Hepatocyte (in vitro differentiated cells): Measurements from ENCODE around the gene ARRDC1. TPM values are rescaled to one million over a fixed set of nuclear protein-coding genes. Genes with fewer than 3 reads are reported as not detected.
A peak's percentile ranks its signal among the peaks of the same experiment; 100 is the strongest.

Experiments used
- DNase-seq: peaks from one replicate; pipeline ENCODE4 v3.0.0-alpha.2; 2016; ENCODE audit warnings: low spot score
- H2AFZ ChIP-seq: fragments of 200-600 bp; sonication (generic); 2 replicates; pipeline ENCODE4 v1.6.0; 2016; ENCODE audit warnings: antibody characterized with exemption, mild to moderate bottlenecking
- H3K27ac ChIP-seq: fragments of 200-600 bp; sonication (generic); 2 replicates; pipeline ENCODE4 v1.5.1; 2016; ENCODE audit warnings: mild to moderate bottlenecking
- H3K27me3 ChIP-seq: fragments of 200-600 bp; sonication (generic); 2 replicates; pipeline ENCODE4 v1.6.1; 2016
- H3K36me3 ChIP-seq: fragments of 200-600 bp; sonication (generic); replicated peaks from 2 replicates; pipeline ENCODE4 v1.5.1; 2016; ENCODE audit warnings: low read depth; ENCODE audit not compliant: insufficient read depth
- H3K4me1 ChIP-seq: fragments of 200-600 bp; sonication (generic); 2 replicates; pipeline ENCODE4 v1.5.1; 2016; ENCODE audit warnings: mild to moderate bottlenecking, moderate library complexity; ENCODE audit not compliant: insufficient read depth
- H3K4me2 ChIP-seq: fragments of 200-600 bp; sonication (generic); 2 replicates; pipeline ENCODE4 v1.6.0; 2016
- H3K4me3 ChIP-seq: fragments of 200-600 bp; sonication (generic); 2 replicates; pipeline ENCODE4 v1.5.1; 2016; ENCODE audit warnings: mild to moderate bottlenecking
- H3K79me2 ChIP-seq: fragments of 200-600 bp; sonication (generic); 2 replicates; pipeline ENCODE4 v1.6.0; 2017; ENCODE audit warnings: mild to moderate bottlenecking
- H3K9me2 ChIP-seq: fragments of 200-600 bp; sonication (generic); replicated peaks from 2 replicates; pipeline ENCODE4 v1.6.0; 2017; ENCODE audit warnings: mild to moderate bottlenecking; ENCODE audit not compliant: insufficient read depth
- H3K9me3 ChIP-seq: fragments of 200-600 bp; sonication (generic); 2 replicates; pipeline ENCODE4 v1.5.1; 2016; ENCODE audit warnings: low read depth, mild to moderate bottlenecking
- H4K20me1 ChIP-seq: fragments of 200-600 bp; sonication (generic); 2 replicates; pipeline ENCODE4 v1.6.0; 2016; ENCODE audit warnings: mild to moderate bottlenecking; ENCODE audit not compliant: insufficient read depth, poor library complexity, severe bottlenecking
- CTCF ChIP-seq: fragments of 200-600 bp; sonication (generic); IDR thresholded peaks from 2 replicates; pipeline ENCODE4 v1.5.1; 2016; ENCODE audit warnings: antibody characterized with exemption, mild to moderate bottlenecking; ENCODE audit not compliant: poor library complexity
- EZH2 ChIP-seq: fragments of 200-600 bp; sonication (generic); IDR thresholded peaks from 2 replicates; pipeline ENCODE4 v1.6.1; 2016; ENCODE audit warnings: antibody characterized with exemption, mild to moderate bottlenecking, borderline replicate concordance
- EZH2phosphoT487 ChIP-seq: fragments of 200-600 bp; sonication (generic); IDR thresholded peaks from one replicate; pipeline ENCODE4 v1.6.1; 2018; ENCODE audit warnings: antibody characterized with exemption, mild to moderate bottlenecking, low read depth, moderate library complexity; ENCODE audit not compliant: unreplicated experiment, severe bottlenecking
- whole genome bisulfite sequencing: methylation state at CpG from one replicate; pipeline ENCODE4 v1.1.6; 2016; ENCODE audit warnings: low lambda C conversion rate; ENCODE audit errors: missing lambda C conversion rate; 5-methylcytosine and 5-hydroxymethylcytosine counted together
- polyA plus RNA-seq: library from polyadenylated mRNA; unstranded; fragments of >200 nt; fragmentation: Nextera tagmentation; extraction: Ambion mirVana; gene quantifications from 2 replicates; pipeline ENCODE4 v1.2.1, GENCODE V29; 2016
- total RNA-seq: library from RNA; depleted of rRNA; stranded (reverse); fragments of >200 nt; gene quantifications from 2 replicates; pipeline ENCODE4 v1.2.3, GENCODE V29; 2014

The ARRDC1 gene
- total and polyA plus RNA-seq, 2 experiments from 2014 or later: 62.7 to 102 TPM

GRCh38 chr9:137575716-137576411, 29.6 kb upstream of the ARRDC1 start:
- H3K27me3 ChIP-seq: no peaks in the 10 kb centered on the region
- no peaks in the 10 kb centered on the region for H3K9me3 ChIP-seq
- DNase-seq: no peak
- no peak overlapping the region for H2AFZ ChIP-seq
- H3K4me2 ChIP-seq: no peak overlapping the region
- H3K9me2 ChIP-seq: no peaks in the 10 kb centered on the region
- peaks cover 15% of the 10 kb centered on the region for H3K4me1 ChIP-seq
- H4K20me1 ChIP-seq: no peaks in the 10 kb centered on the region
- TF ChIP-seq CTCF (no peak), EZH2 (no peak), EZH2phosphoT487 (no peak)
- WGBS: 95% methylated on average over 12 of the region's 12 CpGs
- H3K4me3 ChIP-seq: no peak overlapping the region
- H3K79me2 ChIP-seq: peaks cover 35% of the 10 kb centered on the region
- H3K36me3 ChIP-seq: no peaks in the 10 kb centered on the region
- no peak overlapping the region for H3K27ac ChIP-seq

- WGBS: 7% methylated on average over 53 of the region's 82 CpGs
These were observed 26.8 kb upstream of the ARRDC1 start, which contains the start of gene DPH7 for GRCh38 chr9:137578518-137579258. Gene DPH7 (minus strand): TSS chr9:137578925. CDS start chr9:137578777, 148 bp downstream.

GRCh38 chr9:137579259-137579604, 26.3 kb upstream of the ARRDC1 start:
- no peak for DNase-seq
- Histone ChIP-seq H3K79me2 (peaks cover 32% of the 10 kb centered on the region), H3K27ac (no peak overlapping the region), H3K4me1 (peaks cover 15% of the 10 kb centered on the region), H3K36me3 (no peaks in the 10 kb centered on the region), H2AFZ (peak overlapping the region; percentile 71), H4K20me1 (no peaks in the 10 kb centered on the region), H3K9me3 (no peaks in the 10 kb centered on the region), H3K27me3 (no peaks in the 10 kb centered on the region), H3K4me2 (peak overlapping the region; percentile 81), H3K9me2 (no peaks in the 10 kb centered on the region), H3K4me3 (no peak overlapping the region)
- TF ChIP-seq EZH2: no peak
- WGBS: 63% methylated on average over 19 of the region's 19 CpGs

More at GRCh38 chr9:137578518-137579258, 26.8 kb upstream of the ARRDC1 start, which contains the start of gene DPH7:
- peak within 1 kb of the TSS; percentile 81 for H3K4me2 ChIP-seq
- no peaks in the 10 kb centered on the region for H3K36me3 ChIP-seq
- H3K9me2 ChIP-seq: no peaks in the 10 kb centered on the region
- H3K4me1 ChIP-seq: peaks cover 15% of the 10 kb centered on the region
- H3K27me3 ChIP-seq: no peaks in the 10 kb centered on the region
- peak within 1 kb of the TSS; percentile 87 for H2AFZ ChIP-seq
- peak within 1 kb of the TSS; percentile 84 for H3K27ac ChIP-seq
- peak; percentile 98 for TF ChIP-seq CTCF
- TF ChIP-seq EZH2: no peak
- no peak for TF ChIP-seq EZH2phosphoT487
- H3K4me3 ChIP-seq: peak within 1 kb of the TSS; percentile 91
- peaks cover 32% of the 10 kb centered on the region for H3K79me2 ChIP-seq
- DNase-seq: peak; percentile 97
- H4K20me1 ChIP-seq: no peaks in the 10 kb centered on the region
- H3K9me3 ChIP-seq: no peaks in the 10 kb centered on the region
